GM18519 (cell line): ENCODE results near the gene NDUFB7.
"Not testable (repeated sequence)": the region's sequence is repeated elsewhere in the genome, so short reads cannot be mapped to it uniquely, and the experiment has no call there.

Experiments used
- ATAC-seq: cut with Tn5 transposase; IDR thresholded peaks from one replicate; pipeline ENCODE4 v1.9.1; 2021; ENCODE audit warnings: mild to moderate bottlenecking, moderate library complexity; ENCODE audit not compliant: unreplicated experiment, low FRiP score

Gene NDUFB7

DNA sequence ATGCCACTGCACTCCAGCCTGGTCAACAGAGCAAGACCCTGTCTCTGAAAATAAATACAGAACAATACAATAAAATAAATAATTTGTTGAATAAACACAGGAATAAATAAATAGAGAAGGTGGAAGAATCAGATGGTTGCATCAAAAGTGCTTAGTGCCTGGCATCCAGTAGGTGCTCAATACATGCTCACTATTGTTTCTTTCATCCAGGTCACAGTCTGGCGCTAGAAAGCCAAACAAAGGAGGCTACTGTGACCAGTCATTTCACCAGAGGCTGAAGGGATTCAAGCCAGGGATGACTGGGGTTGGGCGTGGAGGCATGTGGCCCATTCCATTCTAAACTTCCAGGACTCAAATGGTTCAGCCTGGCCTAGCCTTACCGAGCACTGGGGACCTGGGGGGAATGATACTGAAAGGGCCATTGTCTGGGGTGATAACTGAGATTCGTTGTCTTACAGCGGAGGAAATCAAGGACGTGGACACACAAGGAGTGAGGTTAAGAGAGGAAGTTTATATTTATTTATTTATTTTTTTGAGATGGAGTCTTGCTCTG, 3.6 kb upstream of the NDUFB7 start:
- ATAC-seq, result no peak

- ATAC-seq, result no peak
Observed at GRCh38 chr19:14570864-14571527, 870 bp downstream of the NDUFB7 start.

GRCh38 chr19:14567079-14567478, 4.8 kb downstream of the NDUFB7 start:
- ATAC-seq, result no peak

DNA sequence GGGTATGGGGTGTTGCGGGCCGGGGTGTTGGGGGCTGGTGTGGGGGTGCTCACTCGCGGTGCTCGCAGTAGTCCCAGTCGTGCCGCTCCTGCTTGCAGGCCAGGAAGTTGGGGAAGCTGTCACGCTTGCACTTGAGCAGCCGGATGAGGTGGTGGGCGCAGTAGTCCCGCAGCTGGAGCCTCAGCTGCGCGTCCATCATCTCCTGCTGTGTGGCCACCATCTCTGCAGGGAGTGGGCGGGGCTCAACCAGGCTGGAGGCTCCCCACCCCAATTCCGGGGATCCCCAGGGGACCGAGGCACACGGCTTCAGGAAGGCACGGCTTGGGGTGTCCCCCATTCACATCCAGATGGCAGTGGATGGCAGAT, 5.2 kb downstream of the NDUFB7 start:
- no peak for ATAC-seq

- ATAC-seq, result no peak
Observed at GRCh38 chr19:14565765-14566711, 5.8 kb downstream of the NDUFB7 start.

- ATAC-seq, result no peak
Observed at GRCh38 chr19:14565298-14565679, 6.6 kb downstream of the NDUFB7 start.

GRCh38 chr19:14564652-14565297, 7.1 kb downstream of the NDUFB7 start:
- not testable (repeated sequence) for ATAC-seq

- ATAC-seq, result no peak
Observed at GRCh38 chr19:14563989-14564651, 7.7 kb downstream of the NDUFB7 start.

DNA sequence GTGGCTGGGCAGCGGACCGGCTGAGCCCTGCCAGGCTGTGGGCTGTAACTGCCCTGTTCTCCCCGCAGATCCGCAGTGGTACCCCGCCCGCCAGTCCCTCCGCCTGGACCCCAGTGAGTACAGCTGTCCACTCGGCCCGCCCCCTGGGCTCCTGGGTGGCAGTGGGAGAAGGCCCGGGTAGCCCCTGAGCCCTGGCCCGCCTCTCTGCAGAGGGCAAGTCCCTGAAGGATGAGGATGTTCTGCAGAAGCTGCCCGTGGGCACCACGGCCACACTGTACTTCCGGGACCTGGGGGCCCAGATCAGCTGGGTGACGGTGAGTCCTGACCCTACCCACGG, 8.3 kb downstream of the NDUFB7 start:
- no peak for ATAC-seq

DNA sequence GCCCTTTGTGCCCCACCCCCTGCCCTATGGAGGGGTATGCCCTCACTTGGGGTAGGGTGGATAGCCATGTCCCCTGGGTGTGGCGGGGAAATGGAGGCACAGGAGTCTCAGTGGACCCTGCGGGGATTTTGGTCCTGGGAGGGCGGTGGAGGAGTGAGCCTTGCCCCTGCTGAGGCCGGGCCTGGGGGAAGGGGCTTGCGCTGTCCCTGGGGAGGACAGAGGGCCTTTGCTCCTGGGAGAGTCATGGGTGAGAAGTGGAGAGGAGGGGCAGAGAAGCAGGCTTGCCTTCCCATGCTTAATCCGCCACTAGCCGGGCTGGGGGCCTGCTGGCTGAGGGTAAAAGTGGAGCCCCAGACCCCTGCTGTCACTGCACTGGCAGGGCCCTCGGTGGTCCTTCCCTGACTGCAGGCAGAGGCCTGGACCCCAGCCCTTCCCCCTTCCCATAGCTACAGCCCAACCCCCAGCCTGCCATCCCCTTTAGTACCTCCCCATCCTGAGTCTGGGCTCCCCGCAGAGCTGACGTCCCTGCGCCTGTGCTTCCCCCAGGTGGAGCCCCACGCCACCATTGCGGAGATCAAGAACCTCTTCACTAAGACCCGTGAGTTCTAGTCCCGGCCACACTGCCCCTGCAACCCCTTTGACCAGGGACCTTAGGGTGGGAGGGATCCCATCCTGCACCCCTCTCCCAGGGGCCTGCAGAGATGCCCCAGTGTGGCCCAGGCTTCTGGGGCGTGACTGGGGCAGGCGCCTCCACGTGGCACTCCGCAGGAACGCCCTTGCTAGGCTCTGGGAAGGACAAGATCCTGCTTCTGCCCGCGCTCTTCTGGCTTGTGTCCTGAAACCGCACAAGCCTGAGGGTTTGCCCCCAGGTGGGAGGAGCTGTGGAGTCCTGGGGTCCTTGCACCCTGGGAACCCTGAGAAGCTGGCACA, 8.9 kb downstream of the NDUFB7 start:
- no peak for ATAC-seq

DNA sequence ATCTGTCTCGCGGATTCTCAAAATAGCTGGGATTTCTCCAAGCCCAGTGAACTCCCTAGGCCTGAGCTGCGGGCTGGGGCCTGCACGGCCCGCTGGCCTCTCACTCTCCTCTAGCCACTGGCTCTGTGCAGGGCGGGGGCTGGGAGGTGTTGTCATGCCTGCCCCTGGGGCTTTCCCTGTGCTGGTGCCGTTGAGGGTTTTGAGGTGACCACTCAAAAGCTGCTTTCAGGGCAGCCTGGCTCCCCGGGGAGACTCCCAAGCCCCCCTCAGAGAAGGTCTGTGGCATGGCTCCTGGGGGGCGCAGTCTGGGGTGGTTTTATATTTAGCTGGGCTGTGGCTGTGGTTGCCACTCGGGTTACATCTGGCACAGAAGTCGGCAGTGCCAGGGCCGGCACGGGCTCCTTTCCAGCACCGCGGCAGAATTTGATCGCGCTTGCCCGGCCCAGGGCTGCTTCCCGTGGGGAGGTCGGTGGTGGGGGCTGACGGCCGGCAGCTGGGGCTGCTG, 10.0 kb downstream of the NDUFB7 start:
- ATAC-seq, result no peak

- no peak for ATAC-seq
Observed at GRCh38 chr19:14561249-14561648, 10.6 kb downstream of the NDUFB7 start.

DNA sequence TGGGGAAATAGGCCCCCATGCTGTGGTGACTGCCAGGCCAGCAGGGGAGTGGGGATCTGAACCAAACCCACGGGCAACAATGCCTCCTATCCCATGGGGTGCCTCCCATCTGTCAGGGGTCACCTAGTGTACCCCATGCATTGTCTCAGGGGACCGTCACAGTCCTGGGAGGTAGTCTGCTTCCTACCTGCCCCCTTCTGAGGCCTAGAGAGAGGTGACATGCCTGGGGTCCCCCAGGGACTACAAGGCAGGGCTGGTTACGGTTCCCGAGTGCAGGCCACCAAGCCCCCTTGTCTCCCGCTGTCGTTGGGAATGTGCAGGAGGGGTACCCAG, 11.1 kb downstream of the NDUFB7 start:
- no peak for ATAC-seq

DNA sequence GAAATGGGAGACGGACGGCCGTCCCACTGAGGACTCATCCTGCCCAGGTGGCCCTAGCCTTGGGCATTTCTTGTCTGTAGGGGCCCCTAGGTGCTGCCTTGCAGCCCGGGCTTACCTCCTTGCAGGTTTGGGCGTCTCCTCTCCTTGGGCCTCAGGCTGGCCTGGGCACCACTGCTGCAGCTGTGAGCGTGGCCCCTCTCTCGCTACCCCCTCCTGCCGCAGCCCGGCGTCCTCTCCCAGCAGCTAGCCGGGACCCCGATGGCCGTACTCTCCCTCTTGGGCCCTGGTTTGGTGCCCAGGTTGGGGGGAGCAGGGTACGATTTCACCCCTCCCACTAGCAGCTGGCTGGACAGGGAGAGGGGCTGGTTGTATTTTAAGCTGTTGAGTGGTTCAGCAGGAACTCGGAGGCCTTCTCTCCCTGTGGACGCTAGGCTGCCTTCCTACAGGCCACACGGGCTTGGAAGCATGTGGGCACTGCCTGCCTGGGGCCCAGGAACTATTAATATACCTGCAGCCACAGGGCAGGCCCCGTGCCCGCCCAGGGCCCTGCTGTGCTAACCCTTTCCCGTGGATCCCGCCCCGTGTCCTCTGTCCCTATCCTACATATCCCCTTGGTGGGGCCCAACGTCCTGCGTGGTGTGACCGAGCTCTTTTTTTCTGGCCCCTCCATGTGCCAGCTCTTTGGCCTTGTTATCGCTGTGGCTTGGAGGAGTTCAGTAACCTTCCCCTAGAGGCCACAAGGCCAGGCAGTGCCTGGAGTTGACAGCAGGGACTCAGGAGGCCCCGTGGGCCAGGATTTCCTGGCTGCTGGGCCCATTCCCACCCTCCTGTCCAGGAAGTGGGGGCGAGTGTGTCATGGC, 11.7 kb downstream of the NDUFB7 start:
- ATAC-seq, result no peak

DNA sequence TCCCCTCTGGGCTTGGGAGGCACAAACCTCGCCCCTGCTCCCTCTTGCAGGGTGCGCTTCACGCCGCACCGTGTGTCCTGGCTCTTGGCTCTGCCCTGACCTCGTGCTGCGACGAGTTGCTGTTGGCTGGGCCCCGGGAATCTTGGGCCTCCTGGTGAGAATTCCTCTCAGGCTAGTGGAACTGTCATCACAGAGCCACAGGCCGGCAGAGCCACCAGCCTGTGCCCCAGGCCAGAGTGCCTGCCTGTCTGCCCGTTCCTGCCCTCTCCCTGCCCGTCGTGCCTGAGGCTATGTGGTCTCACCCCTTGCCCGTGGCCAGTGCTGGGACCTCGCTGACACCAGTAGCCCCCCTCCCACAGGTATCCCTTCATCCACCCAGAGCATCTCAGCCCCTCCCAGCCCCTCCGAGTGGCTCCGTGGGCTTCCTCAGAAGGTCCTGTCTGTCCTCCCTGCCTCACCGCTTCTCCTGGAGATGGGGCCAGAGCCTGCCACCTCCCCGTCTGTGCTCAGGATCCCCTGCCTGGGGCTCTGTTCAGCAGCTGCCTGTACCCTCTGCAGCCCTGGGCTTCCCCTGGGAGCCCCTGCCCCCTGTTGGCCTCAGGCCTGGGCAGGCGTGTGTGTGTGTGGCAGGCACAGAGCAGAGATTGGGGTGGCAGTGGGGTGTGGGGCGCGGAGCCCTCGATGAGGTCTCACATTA, 13.3 kb downstream of the NDUFB7 start:
- no peak for ATAC-seq

DNA sequence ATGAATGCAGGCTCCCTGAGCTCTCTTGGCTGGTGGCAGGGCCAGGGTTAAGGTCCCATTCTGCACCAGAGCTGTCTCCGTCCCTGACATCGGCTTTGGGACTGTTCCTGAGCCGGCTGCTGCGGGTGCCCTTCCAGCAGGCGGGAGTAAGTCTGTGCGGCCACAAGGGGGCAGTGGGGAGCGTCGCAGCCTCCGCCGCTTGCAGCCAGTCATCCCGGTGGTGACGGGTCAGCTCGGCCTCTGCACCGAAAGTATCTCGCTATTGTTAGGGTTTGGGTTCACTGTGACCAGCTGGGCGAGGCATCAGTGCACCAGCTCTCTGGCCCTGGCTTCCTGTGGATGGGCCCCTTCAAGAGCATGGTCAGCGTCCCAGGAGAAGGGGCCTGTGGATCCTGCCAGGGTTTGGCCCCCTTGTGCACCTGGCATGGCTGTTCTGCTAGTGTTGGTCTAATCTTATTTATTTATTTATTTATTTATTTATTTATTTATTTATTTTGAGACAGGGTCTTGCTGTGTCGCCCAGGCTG, 15.1 kb downstream of the NDUFB7 start:
- ATAC-seq, result no peak

DNA sequence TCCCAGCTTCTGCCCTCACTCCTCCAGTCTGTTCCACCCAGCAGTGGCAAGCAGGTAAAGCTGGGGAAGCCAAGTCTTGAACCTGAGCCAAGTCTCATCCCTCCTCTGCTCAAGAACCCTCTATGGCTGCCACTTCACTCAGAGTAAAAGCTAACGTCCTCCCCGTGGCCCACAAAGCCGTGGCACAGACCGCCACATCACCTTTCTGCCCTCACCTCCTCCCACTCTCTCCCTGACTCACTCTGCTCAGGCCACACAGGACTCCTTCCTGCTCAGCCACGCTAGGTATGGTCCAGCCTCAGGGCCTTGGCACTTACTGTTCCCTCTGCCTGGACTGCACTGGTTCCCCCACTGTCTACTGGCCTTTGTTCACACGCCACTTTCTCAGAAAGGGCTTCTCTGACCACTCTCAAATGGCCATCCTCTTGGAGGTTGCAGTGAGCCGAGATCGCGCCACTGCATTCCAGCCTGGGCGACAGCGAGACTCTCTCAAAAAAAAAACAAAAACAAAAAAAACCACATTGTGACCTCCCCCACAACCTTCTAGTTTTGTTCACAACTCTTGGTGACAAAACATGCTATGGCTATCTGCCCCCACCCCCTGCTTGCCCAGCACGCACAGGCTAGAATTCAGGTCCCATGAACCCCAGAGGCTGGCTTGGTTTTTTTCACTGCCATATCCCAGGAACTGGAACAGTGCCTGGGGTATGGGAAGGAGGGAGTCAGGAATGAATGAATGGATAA, 15.8 kb downstream of the NDUFB7 start:
- ATAC-seq, result no peak
